Measurements from ENCODE around the gene PHC3. TPM values are rescaled to one million over a fixed set of nuclear protein-coding genes. Genes with fewer than 3 reads are reported as not detected.
"Not testable (repeated sequence)": the region's sequence is repeated elsewhere in the genome, so short reads cannot be mapped to it uniquely, and the experiment has no call there.

The PHC3 gene
- total and polyA plus RNA-seq, 9 donors, result 11.0 to 19.2 (median 15.3) TPM

- peaks cover 4% of the 10 kb centered on the region for H3K9me3 ChIP-seq (replicated peaks; ENCODE audit: control insufficient read depth, low read depth, low read length)
- H3K4me1 ChIP-seq (ENCODE audit: control insufficient read depth, insufficient read depth, low read length), result no peaks in the 10 kb centered on the region
- H3K27ac ChIP-seq (ENCODE audit: low read length), result no peak overlapping the region
- no peak overlapping the region for H3K4me3 ChIP-seq (ENCODE audit: low read length)
- no peak for DNase-seq
- peaks cover 23% of the 10 kb centered on the region for H3K36me3 ChIP-seq (ENCODE audit: control insufficient read depth, insufficient read depth, low read length)
- no peaks in the 10 kb centered on the region for H3K27me3 ChIP-seq (ENCODE audit: control insufficient read depth, insufficient read depth, low read length)
Observed at GRCh38 chr3:170130532-170130931, 51.0 kb downstream of the PHC3 start.

- Histone ChIP-seq H3K9me3 (replicated peaks; ENCODE audit: control insufficient read depth, low read depth, low read length) (peaks cover 4% of the 10 kb centered on the region), H3K27ac (ENCODE audit: low read length) (no peak overlapping the region), H3K4me1 (ENCODE audit: control insufficient read depth, insufficient read depth, low read length) (no peaks in the 10 kb centered on the region), H3K36me3 (ENCODE audit: control insufficient read depth, insufficient read depth, low read length) (peaks cover 20% of the 10 kb centered on the region), H3K27me3 (ENCODE audit: control insufficient read depth, insufficient read depth, low read length) (no peaks in the 10 kb centered on the region), H3K4me3 (ENCODE audit: low read length) (no peak overlapping the region)
- 92% methylated on average over 1 of the region's 1 CpG for WGBS (ENCODE audit: insufficient coverage)
- DNase-seq, result no peak
Observed at GRCh38 chr3:170128977-170129431, 52.5 kb downstream of the PHC3 start.

GRCh38 chr3:170128259-170128976, 53.1 kb downstream of the PHC3 start:
- H3K27me3 ChIP-seq (ENCODE audit: control insufficient read depth, insufficient read depth, low read length), result no peaks in the 10 kb centered on the region
- no peaks in the 10 kb centered on the region for H3K4me1 ChIP-seq (ENCODE audit: control insufficient read depth, insufficient read depth, low read length)
- 87% methylated on average over 2 of the region's 4 CpGs for WGBS (ENCODE audit: insufficient coverage)
- H3K36me3 ChIP-seq (ENCODE audit: control insufficient read depth, insufficient read depth, low read length), result peaks cover 15% of the 10 kb centered on the region
- H3K27ac ChIP-seq (ENCODE audit: low read length), result no peak overlapping the region
- H3K9me3 ChIP-seq (replicated peaks; ENCODE audit: control insufficient read depth, low read depth, low read length), result peaks cover 4% of the 10 kb centered on the region
- no peak overlapping the region for H3K4me3 ChIP-seq (ENCODE audit: low read length)
- DNase-seq, result peak; percentile 9

- no peak overlapping the region for H3K4me3 ChIP-seq (ENCODE audit: low read length)
- no peaks in the 10 kb centered on the region for H3K27me3 ChIP-seq (ENCODE audit: control insufficient read depth, insufficient read depth, low read length)
- H3K27ac ChIP-seq (ENCODE audit: low read length), result no peak overlapping the region
- H3K4me1 ChIP-seq (ENCODE audit: control insufficient read depth, insufficient read depth, low read length), result no peaks in the 10 kb centered on the region
- H3K9me3 ChIP-seq (replicated peaks; ENCODE audit: control insufficient read depth, low read depth, low read length), result no peaks in the 10 kb centered on the region
- peaks cover 44% of the 10 kb centered on the region for H3K36me3 ChIP-seq (ENCODE audit: control insufficient read depth, insufficient read depth, low read length)
- no peak for DNase-seq
Observed at GRCh38 chr3:170117134-170117533, 64.4 kb downstream of the PHC3 start.

GRCh38 chr3:170114165-170114564, 67.4 kb downstream of the PHC3 start:
- H3K27me3 ChIP-seq (ENCODE audit: control insufficient read depth, insufficient read depth, low read length); H3K4me1 ChIP-seq (ENCODE audit: control insufficient read depth, insufficient read depth, low read length); H3K27ac ChIP-seq (ENCODE audit: low read length); H3K9me3 ChIP-seq (replicated peaks; ENCODE audit: control insufficient read depth, low read depth, low read length); H3K4me3 ChIP-seq (ENCODE audit: low read length); DNase-seq: not testable (repeated sequence)
- peaks cover 29% of the 10 kb centered on the region for H3K36me3 ChIP-seq (ENCODE audit: control insufficient read depth, insufficient read depth, low read length)
- no CpG with 5 or more reads among the region's 8 CpGs for WGBS (ENCODE audit: insufficient coverage)

- H3K36me3 ChIP-seq (ENCODE audit: control insufficient read depth, insufficient read depth, low read length), result peaks cover 26% of the 10 kb centered on the region
Observed at GRCh38 chr3:170111147-170111771, 70.3 kb downstream of the PHC3 start.

GRCh38 chr3:170109579-170110293, 71.8 kb downstream of the PHC3 start:
- H3K27ac ChIP-seq (ENCODE audit: low read length), result no peak overlapping the region
- DNase-seq, result no peak
- H3K27me3 ChIP-seq (ENCODE audit: control insufficient read depth, insufficient read depth, low read length), result no peaks in the 10 kb centered on the region
- peaks cover 17% of the 10 kb centered on the region for H3K36me3 ChIP-seq (ENCODE audit: control insufficient read depth, insufficient read depth, low read length)
- 89% methylated on average over 2 of the region's 2 CpGs for WGBS (ENCODE audit: insufficient coverage)
- no peaks in the 10 kb centered on the region for H3K4me1 ChIP-seq (ENCODE audit: control insufficient read depth, insufficient read depth, low read length)
- no peak overlapping the region for H3K4me3 ChIP-seq (ENCODE audit: low read length)
- H3K9me3 ChIP-seq (replicated peaks; ENCODE audit: control insufficient read depth, low read depth, low read length), result no peaks in the 10 kb centered on the region

More at GRCh38 chr3:170111147-170111771, 70.3 kb downstream of the PHC3 start:
- WGBS (ENCODE audit: insufficient coverage), result 87% methylated on average over 6 of the region's 9 CpGs
- DNase-seq, result no peak
- H3K4me1 ChIP-seq (ENCODE audit: control insufficient read depth, insufficient read depth, low read length), result no peaks in the 10 kb centered on the region
- no peaks in the 10 kb centered on the region for H3K27me3 ChIP-seq (ENCODE audit: control insufficient read depth, insufficient read depth, low read length)
- H3K9me3 ChIP-seq (replicated peaks; ENCODE audit: control insufficient read depth, low read depth, low read length), result no peaks in the 10 kb centered on the region
- no peak overlapping the region for H3K4me3 ChIP-seq (ENCODE audit: low read length)
- H3K27ac ChIP-seq (ENCODE audit: low read length), result no peak overlapping the region

GRCh38 chr3:170108955-170109354, 72.6 kb downstream of the PHC3 start:
- Histone ChIP-seq H3K4me1 (ENCODE audit: control insufficient read depth, insufficient read depth, low read length) (no peaks in the 10 kb centered on the region), H3K27me3 (ENCODE audit: control insufficient read depth, insufficient read depth, low read length) (no peaks in the 10 kb centered on the region), H3K27ac (ENCODE audit: low read length) (no peak overlapping the region), H3K9me3 (replicated peaks; ENCODE audit: control insufficient read depth, low read depth, low read length) (no peaks in the 10 kb centered on the region), H3K36me3 (ENCODE audit: control insufficient read depth, insufficient read depth, low read length) (peaks cover 17% of the 10 kb centered on the region), H3K4me3 (ENCODE audit: low read length) (no peak overlapping the region)
- no CpG with 5 or more reads among the region's 3 CpGs for WGBS (ENCODE audit: insufficient coverage)
- DNase-seq, result no peak

- no peak for DNase-seq
- WGBS (ENCODE audit: insufficient coverage), result no CpG with 5 or more reads among the region's 1 CpG
- peaks cover 20% of the 10 kb centered on the region for H3K36me3 ChIP-seq (ENCODE audit: control insufficient read depth, insufficient read depth, low read length)
- H3K27me3 ChIP-seq (ENCODE audit: control insufficient read depth, insufficient read depth, low read length), result no peaks in the 10 kb centered on the region
- H3K9me3 ChIP-seq (replicated peaks; ENCODE audit: control insufficient read depth, low read depth, low read length), result no peaks in the 10 kb centered on the region
- H3K4me3 ChIP-seq (ENCODE audit: low read length), result no peak overlapping the region
- H3K4me1 ChIP-seq (ENCODE audit: control insufficient read depth, insufficient read depth, low read length), result no peaks in the 10 kb centered on the region
- no peak overlapping the region for H3K27ac ChIP-seq (ENCODE audit: low read length)
Observed at GRCh38 chr3:170107941-170108340, 73.6 kb downstream of the PHC3 start.

GRCh38 chr3:170102431-170102830, 79.1 kb downstream of the PHC3 start:
- Histone ChIP-seq H3K36me3 (ENCODE audit: control insufficient read depth, insufficient read depth, low read length) (peaks cover 23% of the 10 kb centered on the region), H3K27me3 (ENCODE audit: control insufficient read depth, insufficient read depth, low read length) (no peaks in the 10 kb centered on the region), H3K9me3 (replicated peaks; ENCODE audit: control insufficient read depth, low read depth, low read length) (no peaks in the 10 kb centered on the region), H3K4me3 (ENCODE audit: low read length) (no peak overlapping the region), H3K27ac (ENCODE audit: low read length) (no peak overlapping the region), H3K4me1 (ENCODE audit: control insufficient read depth, insufficient read depth, low read length) (no peaks in the 10 kb centered on the region)
- no peak for DNase-seq
- WGBS (ENCODE audit: insufficient coverage), result 94% methylated on average over 7 of the region's 8 CpGs

All from muscle of leg (tissue), 11 donors.